ENCODE data around the gene TLR10. TPM values are rescaled to one million over a fixed set of nuclear protein-coding genes. Genes with fewer than 3 reads are reported as not detected.

TLR10 gene
- polyA plus RNA-seq, 1 of the 3 experiments (the other 2 are of a cell fraction) = not detected

GRCh38 chr4:38784141-38784540 is 1.4 kb upstream of the TLR10 start:
- H3K9me2 ChIP-seq = no peaks in the 10 kb centered on the region
- ChIA-PET POLR2A (no interaction called here), CTCF (interaction anchor here (0.7 to 8.0 kb wide), 3 partner anchors 9 to 23 kb away, joined by 4 to 88 read pairs (median 6); no protein-coding TSS in a partner anchor)
- H3K4me1 ChIP-seq (ENCODE audit: control insufficient read depth in 1 of 2, insufficient read depth in 2 of 2, low read depth in 1 of 2, low read length in 1 of 2) = no peaks in the 10 kb centered on the region
- no peak overlapping the region for H3K27ac ChIP-seq (ENCODE audit: low read depth in 2 of 2, low read length in 1 of 2)
- H3F3A ChIP-seq (replicated peaks; ENCODE audit: insufficient read depth) = no peaks in the 10 kb centered on the region
- no peak for TF ChIP-seq POLR2AphosphoS5 (IDR thresholded peaks at IDR 0.05; ENCODE audit: low read depth, low read length)
- TF ChIP-seq GATA2 (CRISPR knock-in tag; IDR thresholded peaks at IDR 0.05) = no peak
- TF ChIP-seq USF1 (IDR thresholded peaks at IDR 0.05; ENCODE audit: borderline replicate concordance, low read depth) = no peak
- TF ChIP-seq PBX3 (IDR thresholded peaks at IDR 0.05) = no peak
- no peak for TF ChIP-seq ZBTB33 (IDR thresholded peaks at IDR 0.05; ENCODE audit: borderline replicate concordance, low read depth)
- TF ChIP-seq TAF1 (IDR thresholded peaks at IDR 0.05; ENCODE audit: borderline replicate concordance, low read depth, low read length) = no peak
- TF ChIP-seq CTCF (IDR thresholded peaks at IDR 0.05) = no peak
- no peak for TF ChIP-seq RXRA (IDR thresholded peaks at IDR 0.05; ENCODE audit: borderline replicate concordance, low read depth)
- no peak for TF ChIP-seq TEAD4 (IDR thresholded peaks at IDR 0.05; ENCODE audit: borderline replicate concordance, insufficient read depth)
- TF ChIP-seq SMC3 (IDR thresholded peaks at IDR 0.05; ENCODE audit: low read depth, low read length) = no peak
- TF ChIP-seq EZH2phosphoT487 (IDR thresholded peaks at IDR 0.05; ENCODE audit: borderline replicate concordance, low read depth) = no peak
- TF ChIP-seq TCF12 (IDR thresholded peaks at IDR 0.05) = no peak
- TF ChIP-seq IRF3 (IDR thresholded peaks at IDR 0.05; ENCODE audit: low read depth, low read length) = no peak
- H3K9me3 ChIP-seq = no peaks in the 10 kb centered on the region
- no peak overlapping the region for H3K4me3 ChIP-seq (ENCODE audit: low read depth in 2 of 2, low read length in 1 of 2)
- H2AFZ ChIP-seq (ENCODE audit: low read depth) = no peak overlapping the region
- no peaks in the 10 kb centered on the region for H4K20me1 ChIP-seq (ENCODE audit: insufficient read depth)
- H3K79me2 ChIP-seq (ENCODE audit: insufficient read depth) = no peaks in the 10 kb centered on the region
- no peak for DNase-seq
- peaks cover 5% of the 10 kb centered on the region; the same call in 1 of the 2 replicates for H3K27me3 ChIP-seq (ENCODE audit: insufficient read depth)
- no peak overlapping the region for H3K9ac ChIP-seq
- H3K4me2 ChIP-seq = no peak overlapping the region
- H3K36me3 ChIP-seq (replicated peaks in 1 of 2; ENCODE audit: control insufficient read depth in 1 of 2, insufficient read depth in 2 of 2, low read length in 1 of 2) = no peaks in the 10 kb centered on the region
- 73% methylated on average over 4 of the region's 4 CpGs for WGBS (ENCODE audit: low lambda C conversion rate)

All from SK-N-SH (cell line).